Endothelial cell of umbilical vein (primary cell): ENCODE results near the gene TMEM234. TPM values are rescaled to one million over a fixed set of nuclear protein-coding genes. Genes with fewer than 3 reads are reported as not detected.

Source experiments
- BruUV-seq: library from RNA; stranded (reverse); fragments of 400-500 nt; replicated peaks from 2 replicates; lab custom pipeline; 2021; lab: Mats Ljungman, UMichigan
- CTCF ChIA-PET: fragments of 300-600, 350-600 bp; sonication (Branson Sonifier 250); formaldehyde crosslinking; loops from one replicate; lab custom pipeline; 2021; ENCODE audit warnings: antibody characterized with exemption, inconsistent platforms; lab: Charles Lee
- POLR2A ChIA-PET: fragments of 300-600, 350-600 bp; sonication (Branson Sonifier 250); formaldehyde crosslinking; loops from one replicate; lab custom pipeline; 2021; ENCODE audit warnings: antibody characterized with exemption, inconsistent platforms; lab: Charles Lee
- DNase-seq: peaks from one replicate; pipeline ENCODE4 v3.0.0-alpha.2; 2011; ENCODE audit warnings: low read depth, low spot score
- FAIRE-seq: peaks from 2 replicates; lab custom pipeline; 2011; peaks lifted over from hg19 to GRCh38; lab: Jason Lieb, UNC
- H2AFZ ChIP-seq: 2 replicates; pipeline ENCODE4 v1.6.0; 2012; ENCODE audit warnings: low read depth, low read length, control low read depth, inconsistent platforms
- H3K27ac ChIP-seq: 2 replicates; pipeline ENCODE4 v1.5.1; 2011; ENCODE audit warnings: low read depth, mild to moderate bottlenecking, control low read depth, low read length, moderate library complexity; ENCODE audit not compliant: insufficient read depth
- H3K27me3 ChIP-seq, 2 experiments: 2 replicates each; pipeline versions ENCODE4 v1.6.0 to v1.6.1; 2011; ENCODE audit warnings: low read length in 2 of 2, mixed read lengths in 1 of 2; ENCODE audit not compliant: control insufficient read depth in 2 of 2, insufficient read depth in 2 of 2
- H3K36me3 ChIP-seq, 2 experiments: 2 replicates in 1 of 2; 3 replicates in 1 of 2; pipeline ENCODE4 v1.5.1; 2011; ENCODE audit warnings: low read length in 2 of 2, mild to moderate bottlenecking in 1 of 2, moderate library complexity in 1 of 2; ENCODE audit not compliant: control insufficient read depth in 2 of 2, insufficient read depth in 2 of 2; ENCODE audit errors: extremely low read depth in 1 of 2
- H3K4me1 ChIP-seq: 3 replicates; pipeline ENCODE4 v1.5.1; 2011; ENCODE audit warnings: mild to moderate bottlenecking, low read length; ENCODE audit not compliant: control insufficient read depth, insufficient read depth; ENCODE audit errors: extremely low read depth
- H3K4me2 ChIP-seq: 2 replicates; pipeline ENCODE4 v1.6.1; 2011; ENCODE audit warnings: low read length, control low read depth, mixed read lengths; ENCODE audit not compliant: insufficient read depth
- H3K4me3 ChIP-seq, 3 experiments: fragments of 200-600 bp in 1 of 3; sonication (generic), shearing (Covaris generic) in 1 of 3; replicated peaks in 1 of 3; 2 replicates each; pipeline ENCODE4 v1.5.1; 2011 to 2016; ENCODE audit warnings: control low read depth in 3 of 3, low read length in 3 of 3, mild to moderate bottlenecking in 2 of 3, inconsistent platforms in 1 of 3, low read depth in 1 of 3, moderate library complexity in 1 of 3; ENCODE audit not compliant: insufficient read depth in 1 of 3
- H3K79me2 ChIP-seq: 2 replicates; pipeline ENCODE4 v1.6.0; 2012; ENCODE audit warnings: low read length, inconsistent platforms; ENCODE audit not compliant: control insufficient read depth, insufficient read depth
- H3K9ac ChIP-seq: replicated peaks from 2 replicates; pipeline ENCODE3; 2011; ENCODE audit warnings: low read length, control low read depth; ENCODE audit not compliant: insufficient read depth; ENCODE audit errors: extremely low read depth
- H3K9me1 ChIP-seq: replicated peaks from 3 replicates; pipeline ENCODE4 v1.6.0; 2011; ENCODE audit warnings: mild to moderate bottlenecking, low read length; ENCODE audit not compliant: control insufficient read depth, insufficient read depth; ENCODE audit errors: extremely low read depth
- H3K9me3 ChIP-seq: replicated peaks from 2 replicates; pipeline ENCODE4 v1.5.1; 2012; ENCODE audit warnings: low read length, inconsistent platforms; ENCODE audit not compliant: control insufficient read depth, insufficient read depth
- H4K20me1 ChIP-seq: replicated peaks from 2 replicates; pipeline ENCODE3; 2011; ENCODE audit warnings: mild to moderate bottlenecking, low read length; ENCODE audit not compliant: control insufficient read depth, insufficient read depth; ENCODE audit errors: extremely low read depth
- EZH2 ChIP-seq: IDR thresholded peaks from 2 replicates; pipeline ENCODE4 v1.6.1; 2012; ENCODE audit warnings: borderline replicate concordance, low read depth, mild to moderate bottlenecking, moderate library complexity, low read length, inconsistent platforms; ENCODE audit not compliant: severe bottlenecking
- FOS ChIP-seq: IDR thresholded peaks from 2 replicates; pipeline ENCODE4 v1.6.1; 2011; ENCODE audit warnings: mild to moderate bottlenecking, low read length, moderate library complexity, borderline replicate concordance; ENCODE audit not compliant: insufficient read depth
- GATA2 ChIP-seq: IDR thresholded peaks from 2 replicates; pipeline ENCODE4 v1.7.0; 2011; ENCODE audit warnings: low read depth, mild to moderate bottlenecking, moderate library complexity, mixed read lengths, low read length; ENCODE audit not compliant: insufficient read length, insufficient read depth
- JUN ChIP-seq: IDR thresholded peaks from 2 replicates; pipeline ENCODE4 v1.6.1; 2011; ENCODE audit warnings: borderline replicate concordance, low read depth; ENCODE audit not compliant: insufficient read length, insufficient read depth
- MYC ChIP-seq: IDR thresholded peaks from one replicate; pipeline ENCODE4 v1.6.1; 2011; ENCODE audit warnings: mild to moderate bottlenecking, low read depth, low read length
- POLR2A ChIP-seq: IDR thresholded peaks from 2 replicates; pipeline ENCODE4 v1.6.1; 2012; ENCODE audit warnings: low read depth, mild to moderate bottlenecking, control low read depth, low read length
- POLR2AphosphoS5 ChIP-seq: IDR thresholded peaks from 2 replicates; pipeline ENCODE4 v1.6.1; 2012; ENCODE audit warnings: low read depth, mild to moderate bottlenecking, control low read depth, low read length, moderate library complexity; ENCODE audit not compliant: insufficient read depth
- dilution Hi-C: fragments of 300-500 bp; cut with MboI; formaldehyde crosslinking; loops from one replicate; pipeline ENCODE4 v1.15.0; 2019; ENCODE audit warnings: low sequenced_read_pairs; ENCODE audit not compliant: extremely low pct_ligation_motif_present
- intact Hi-C: fragments of 100-400 bp; cut with micrococcal nuclease; formaldehyde crosslinking; loops from one replicate; pipeline ENCODE4 v1.10.0; 2022
- polyA plus RNA-seq, 4 experiments: library from polyadenylated mRNA; depleted of rRNA in 3 of 4; stranded (reverse) in 3 of 4; unstranded in 1 of 4; fragments of >200 nt; gene quantifications; 2 replicates each; pipeline versions ENCODE4 v1.2.1 to v1.2.3, GENCODE V29; 2011 to 2012; ENCODE audit warnings: missing spikeins in 1 of 4
- total RNA-seq: library from RNA; stranded (reverse); gene quantifications from 2 replicates; pipeline ENCODE4 v1.2.3, GENCODE V29; 2021
- TF ChIP-seq, protein P1 (sequence below), 2 donors: IDR thresholded peaks; 1 replicate in 1 of 2; 2 replicates in 1 of 2; pipeline ENCODE4 v1.5.1; 2011; ENCODE audit warnings: low read length in 2 of 2, mild to moderate bottlenecking in 2 of 2, moderate library complexity in 2 of 2, control low read depth in 1 of 2, inconsistent platforms in 1 of 2, low read depth in 1 of 2; ENCODE audit not compliant: insufficient read depth in 1 of 2; ENCODE audit errors: extremely low read depth in 1 of 2
- TF ChIP-seq, protein P2 (sequence below): IDR thresholded peaks from 2 replicates; pipeline ENCODE4 v1.6.1; 2011; ENCODE audit not compliant: insufficient read depth, insufficient read length

Gene TMEM234
- total and polyA plus RNA-seq, 2 donors (not counting 3 experiments of a cell fraction or from before 2014, with no cell fraction given): 20.7 to 21.3 TPM

DNA sequence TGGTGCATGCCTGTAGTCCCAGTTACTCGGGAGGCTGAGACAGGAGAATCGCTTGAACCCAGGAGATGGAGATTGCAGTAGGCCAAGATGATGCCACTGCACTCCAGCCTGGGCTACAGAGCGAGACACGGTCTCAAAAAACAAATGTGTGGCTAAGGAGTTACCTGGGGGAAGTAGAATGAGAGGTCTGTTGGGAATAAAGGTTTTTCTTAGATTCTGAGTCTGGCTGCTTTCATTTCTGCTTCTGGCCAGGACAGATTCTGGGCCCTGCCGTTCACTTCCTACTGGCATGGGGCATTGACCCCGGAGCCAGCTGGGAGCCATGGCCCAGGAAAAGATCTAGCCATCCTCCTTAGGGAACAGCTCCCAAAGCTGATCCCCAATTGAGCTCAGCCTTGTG lies 13.7 kb downstream of the TMEM234 start:
- Histone ChIP-seq H3K79me2 (no peaks in the 10 kb centered on the region), H3K27ac (no peak overlapping the region), H4K20me1 (no peaks in the 10 kb centered on the region), H3K4me3 (no peak overlapping the region), H3K9me1 (no peaks in the 10 kb centered on the region), H3K4me1 (peaks cover 15% of the 10 kb centered on the region), H3K4me2 (no peak overlapping the region), H2AFZ (no peak overlapping the region), H3K9me3 (no peaks in the 10 kb centered on the region), H3K9ac (no peak overlapping the region), H3K27me3 (no peaks in the 10 kb centered on the region), H3K36me3 (no peaks in the 10 kb centered on the region)
- no TSS peak for BruUV-seq
- FAIRE-seq (no peak), DNase-seq (no peak)
- POLR2A ChIA-PET: no interaction called here
- CTCF ChIA-PET: interaction anchor here (0.6 kb wide), 1 partner anchor 8 kb away, joined by 3 read pairs; the partner anchor contains the start of gene CCDC28B
- intact Hi-C loops: no loop called here
- dilution Hi-C loops: no loop called here
- TF ChIP-seq EZH2: no peak
- TF ChIP-seq, protein P1, sequence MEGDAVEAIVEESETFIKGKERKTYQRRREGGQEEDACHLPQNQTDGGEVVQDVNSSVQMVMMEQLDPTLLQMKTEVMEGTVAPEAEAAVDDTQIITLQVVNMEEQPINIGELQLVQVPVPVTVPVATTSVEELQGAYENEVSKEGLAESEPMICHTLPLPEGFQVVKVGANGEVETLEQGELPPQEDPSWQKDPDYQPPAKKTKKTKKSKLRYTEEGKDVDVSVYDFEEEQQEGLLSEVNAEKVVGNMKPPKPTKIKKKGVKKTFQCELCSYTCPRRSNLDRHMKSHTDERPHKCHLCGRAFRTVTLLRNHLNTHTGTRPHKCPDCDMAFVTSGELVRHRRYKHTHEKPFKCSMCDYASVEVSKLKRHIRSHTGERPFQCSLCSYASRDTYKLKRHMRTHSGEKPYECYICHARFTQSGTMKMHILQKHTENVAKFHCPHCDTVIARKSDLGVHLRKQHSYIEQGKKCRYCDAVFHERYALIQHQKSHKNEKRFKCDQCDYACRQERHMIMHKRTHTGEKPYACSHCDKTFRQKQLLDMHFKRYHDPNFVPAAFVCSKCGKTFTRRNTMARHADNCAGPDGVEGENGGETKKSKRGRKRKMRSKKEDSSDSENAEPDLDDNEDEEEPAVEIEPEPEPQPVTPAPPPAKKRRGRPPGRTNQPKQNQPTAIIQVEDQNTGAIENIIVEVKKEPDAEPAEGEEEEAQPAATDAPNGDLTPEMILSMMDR (IDR thresholded peaks at IDR 0.05; ENCODE audit: extremely low read depth in 1 of 2, insufficient read depth in 1 of 2, low read depth in 1 of 2, low read length in 2 of 2): no peak
- no peak for TF ChIP-seq POLR2A
- no peak for TF ChIP-seq GATA2
- TF ChIP-seq POLR2AphosphoS5: no peak
- no peak for TF ChIP-seq FOS
- no peak for TF ChIP-seq JUN
- TF ChIP-seq, protein P2, sequence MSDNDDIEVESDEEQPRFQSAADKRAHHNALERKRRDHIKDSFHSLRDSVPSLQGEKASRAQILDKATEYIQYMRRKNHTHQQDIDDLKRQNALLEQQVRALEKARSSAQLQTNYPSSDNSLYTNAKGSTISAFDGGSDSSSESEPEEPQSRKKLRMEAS: no peak
- TF ChIP-seq MYC: no peak
